HG02623 (cell line): ENCODE measurements around the gene ABCF3.

ENCODE experiments used
- ATAC-seq: cut with Tn5 transposase; IDR thresholded peaks from one replicate; pipeline ENCODE4 v1.9.1; 2021; ENCODE audit warnings: moderate library complexity; ENCODE audit not compliant: unreplicated experiment

Gene ABCF3

GRCh38 chr3:184230603-184231528, 44.9 kb downstream of the ABCF3 start:
- ATAC-seq, result no peak

- no peak for ATAC-seq
Measured at GRCh38 chr3:184231671-184232070, 45.7 kb downstream of the ABCF3 start.

- no peak for ATAC-seq
Measured at GRCh38 chr3:184233127-184233843, 47.3 kb downstream of the ABCF3 start.

DNA sequence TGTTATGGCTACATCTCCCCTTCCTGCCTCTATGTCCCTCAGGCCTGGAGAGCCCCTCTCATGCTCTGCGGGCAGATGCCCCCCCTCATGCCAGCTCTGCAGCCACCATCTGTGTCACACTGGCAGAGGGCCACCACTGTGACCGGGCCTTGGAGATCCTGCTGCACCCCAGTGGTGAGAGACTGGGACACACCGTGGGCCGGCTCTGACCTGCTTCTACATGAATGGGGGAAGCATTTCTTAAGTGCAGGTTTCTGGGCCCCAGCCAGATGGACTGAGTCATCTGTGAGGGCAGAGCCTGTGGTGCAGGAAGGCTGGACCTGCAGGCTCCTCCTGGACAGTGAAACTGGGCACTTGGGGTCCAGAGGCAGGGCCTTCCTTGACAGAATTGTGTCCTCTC, 48.2 kb downstream of the ABCF3 start:
- ATAC-seq, result no peak

DNA sequence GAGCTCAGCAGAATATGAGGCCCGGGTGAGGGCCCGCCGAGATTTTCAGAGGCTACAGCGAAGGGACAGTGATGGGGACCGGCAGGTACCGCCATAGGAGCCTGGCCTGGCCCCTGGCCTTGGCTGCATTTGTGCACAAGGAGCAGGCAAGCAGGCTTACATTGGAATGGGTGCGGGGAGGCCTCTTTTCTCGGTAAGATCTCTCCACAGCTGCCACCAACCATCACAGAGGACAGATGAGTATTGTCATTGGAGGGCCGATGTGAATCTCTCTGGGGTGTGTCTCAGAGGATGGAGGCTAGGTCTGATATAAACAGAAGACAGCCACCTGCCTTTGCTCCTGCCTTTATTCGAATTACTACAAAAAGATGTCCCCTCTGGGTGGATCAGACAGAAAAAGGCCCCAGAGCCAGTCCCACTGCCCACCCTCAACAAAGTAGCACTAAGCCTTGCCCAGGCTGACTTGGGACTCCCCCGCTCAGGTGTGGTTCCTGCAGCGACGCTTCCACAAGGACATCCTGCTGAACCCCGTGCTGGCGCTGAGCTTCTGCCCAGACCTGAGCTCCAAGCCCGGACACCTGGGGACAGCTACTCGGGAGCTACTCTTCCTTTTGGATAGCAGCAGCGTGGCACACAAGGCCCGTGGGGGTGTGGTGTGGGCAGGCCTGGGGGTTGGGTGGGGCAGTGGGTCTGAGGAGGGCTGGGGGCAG, 48.8 kb downstream of the ABCF3 start:
- ATAC-seq, result no peak

DNA sequence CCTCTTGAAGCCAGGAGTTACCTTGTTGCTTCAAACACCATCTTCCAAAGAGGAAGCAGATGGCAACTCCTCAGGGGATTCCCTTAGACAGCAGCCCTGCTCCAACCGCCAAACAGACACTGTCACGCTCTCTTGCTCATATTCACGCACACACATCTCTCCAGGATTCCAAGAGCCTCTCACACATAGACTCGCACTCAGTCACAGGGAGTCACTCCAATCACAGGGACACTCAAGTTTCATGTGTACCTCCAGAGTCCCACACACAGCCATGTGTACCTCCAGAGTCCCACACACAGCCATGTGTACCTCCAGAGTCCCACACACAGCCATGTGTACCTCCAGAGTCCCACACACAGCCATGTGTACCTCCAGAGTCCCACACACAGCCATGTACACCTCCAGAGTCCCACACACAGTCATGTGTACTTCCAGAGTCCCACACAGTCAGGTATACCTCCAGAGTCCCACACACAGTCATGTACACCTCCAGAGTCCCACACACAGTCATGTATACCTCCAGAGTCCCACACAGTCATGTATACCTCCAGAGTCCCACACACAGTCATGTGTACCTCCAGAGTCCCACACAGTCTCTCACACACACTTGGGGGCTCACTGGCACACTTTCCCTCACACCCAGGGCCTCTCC, 49.5 kb downstream of the ABCF3 start:
- no peak for ATAC-seq

DNA sequence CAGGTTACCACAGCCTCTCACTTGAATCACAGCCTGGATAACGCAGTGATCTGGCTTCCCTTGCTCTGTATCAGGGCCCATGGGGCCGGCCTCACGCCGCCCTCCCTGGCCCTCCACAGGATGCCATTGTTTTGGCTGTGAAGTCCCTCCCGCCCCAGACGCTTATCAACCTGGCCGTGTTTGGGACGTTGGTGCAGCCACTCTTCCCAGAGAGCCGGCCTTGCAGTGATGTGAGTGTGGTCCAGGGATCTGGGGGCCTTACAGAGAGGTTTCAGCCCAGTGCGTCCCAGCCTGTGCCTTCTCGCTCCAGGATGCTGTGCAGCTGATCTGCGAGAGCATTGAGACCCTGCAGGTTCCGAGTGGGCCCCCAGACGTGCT, 50.0 kb downstream of the ABCF3 start:
- no peak for ATAC-seq

GRCh38 chr3:184236636-184237035, 50.6 kb downstream of the ABCF3 start:
- ATAC-seq, result no peak

- no peak for ATAC-seq
Measured at GRCh38 chr3:184237211-184237610, 51.2 kb downstream of the ABCF3 start.

GRCh38 chr3:184237807-184238206, 51.8 kb downstream of the ABCF3 start:
- no peak for ATAC-seq

DNA sequence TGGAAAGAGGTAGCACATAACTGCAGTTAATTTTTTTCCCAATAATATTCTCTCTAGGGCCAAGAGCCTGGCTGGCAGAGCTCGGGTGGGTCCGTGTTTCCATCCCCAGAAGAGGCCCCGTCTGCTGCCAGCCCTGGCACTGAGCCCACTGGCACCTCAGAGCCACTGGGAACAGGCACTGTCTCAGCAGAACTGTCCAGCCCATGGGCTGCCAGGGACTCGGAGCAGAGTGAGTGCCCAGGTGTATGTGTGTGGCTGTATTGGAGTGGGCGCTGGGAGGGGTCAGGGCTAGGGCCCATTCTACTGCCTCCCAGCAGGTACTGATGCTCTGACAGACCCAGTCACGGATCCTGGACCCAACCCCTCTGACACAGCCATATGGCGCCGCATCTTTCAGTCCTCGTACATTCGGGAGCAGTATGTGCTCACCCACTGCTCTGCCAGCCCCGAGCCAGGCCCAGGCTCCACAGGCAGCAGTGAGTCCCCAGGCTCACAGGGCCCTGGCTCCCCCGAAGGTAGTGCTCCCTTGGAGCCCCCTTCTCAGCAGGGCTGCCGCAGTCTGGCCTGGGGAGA, 52.3 kb downstream of the ABCF3 start:
- no peak for ATAC-seq

- no peak for ATAC-seq
Measured at GRCh38 chr3:184239221-184239620, 53.2 kb downstream of the ABCF3 start.

- ATAC-seq, result no peak
Measured at GRCh38 chr3:184239708-184240107, 53.7 kb downstream of the ABCF3 start.

DNA sequence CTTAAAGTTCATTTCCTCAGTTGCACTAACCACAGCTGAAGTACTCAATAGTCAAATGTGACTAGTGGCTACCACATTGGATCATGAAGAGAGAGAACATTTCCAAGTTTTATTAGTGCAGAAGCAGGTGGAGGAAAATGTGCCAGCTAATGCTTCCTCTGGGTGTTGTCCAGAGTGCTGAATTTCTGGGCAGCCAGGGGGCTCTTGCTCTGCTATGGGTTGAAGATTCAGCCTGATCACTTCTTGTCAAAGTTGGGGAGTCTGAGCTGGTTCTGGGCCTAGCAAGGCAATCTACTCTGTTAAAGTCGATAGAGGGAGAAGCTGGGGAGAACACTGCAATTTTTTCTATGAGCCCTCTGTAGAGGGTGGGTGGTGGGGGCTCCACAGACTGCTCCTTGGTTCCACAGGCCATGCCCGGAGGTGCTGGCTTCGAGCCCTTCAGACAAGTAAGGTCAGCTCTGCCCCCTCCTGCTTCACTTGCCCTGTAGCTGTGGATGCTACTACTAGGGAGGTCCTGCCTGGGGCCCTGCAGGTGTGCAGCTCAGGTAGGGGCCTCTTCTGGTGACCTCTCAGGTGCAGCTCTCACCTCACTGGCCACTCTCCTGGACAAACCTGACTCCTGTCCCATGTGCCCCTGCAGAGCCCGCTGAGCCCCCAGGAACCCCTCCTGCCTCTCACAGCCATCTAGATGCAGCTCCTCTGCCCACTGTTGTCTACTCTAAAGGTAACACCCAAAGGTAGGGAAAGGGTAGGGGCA, 54.6 kb downstream of the ABCF3 start:
- no peak for ATAC-seq

DNA sequence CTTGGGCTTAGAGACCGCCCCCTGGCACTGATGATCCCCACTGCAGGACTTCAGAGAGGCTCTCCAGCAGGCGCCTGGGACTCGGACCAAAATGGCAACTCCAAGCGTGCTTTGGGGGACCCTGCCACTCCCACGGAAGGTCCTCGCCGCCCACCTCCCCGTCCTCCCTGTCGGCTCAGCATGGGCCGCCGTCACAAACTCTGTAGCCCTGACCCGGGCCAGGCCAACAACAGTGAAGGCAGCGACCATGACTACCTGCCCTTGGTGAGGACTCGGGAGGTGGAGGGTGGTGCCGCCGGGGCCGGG, 55.1 kb downstream of the ABCF3 start:
- ATAC-seq, result no peak

GRCh38 chr3:184241447-184242296, 55.7 kb downstream of the ABCF3 start:
- ATAC-seq, result no peak

DNA sequence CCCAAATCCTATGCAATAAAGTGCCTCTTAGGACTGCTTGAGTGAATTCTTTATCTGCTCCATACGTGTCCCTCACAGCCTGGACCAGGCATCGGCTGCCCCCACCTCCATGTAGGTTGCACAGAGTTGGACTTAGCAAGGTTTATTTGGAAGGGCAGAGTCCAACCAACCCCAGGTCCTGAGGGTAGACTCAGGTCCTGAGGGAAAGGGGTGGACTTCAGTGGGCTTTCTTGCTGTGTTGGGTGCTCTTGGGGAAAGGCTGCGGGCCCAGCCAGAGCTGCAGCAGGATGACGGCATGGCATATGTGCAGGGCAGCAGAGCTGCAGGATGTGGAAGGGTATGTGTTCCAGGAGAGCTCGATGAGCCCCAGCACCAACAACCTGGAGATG, 56.3 kb downstream of the ABCF3 start:
- no peak for ATAC-seq
